ENCODE measurements around the gene PSD4. TPM values are rescaled to one million over a fixed set of nuclear protein-coding genes. Genes with fewer than 3 reads are reported as not detected.

The PSD4 gene
- total RNA-seq, 1 donor from 2014 or later = 6.5 TPM

DNA sequence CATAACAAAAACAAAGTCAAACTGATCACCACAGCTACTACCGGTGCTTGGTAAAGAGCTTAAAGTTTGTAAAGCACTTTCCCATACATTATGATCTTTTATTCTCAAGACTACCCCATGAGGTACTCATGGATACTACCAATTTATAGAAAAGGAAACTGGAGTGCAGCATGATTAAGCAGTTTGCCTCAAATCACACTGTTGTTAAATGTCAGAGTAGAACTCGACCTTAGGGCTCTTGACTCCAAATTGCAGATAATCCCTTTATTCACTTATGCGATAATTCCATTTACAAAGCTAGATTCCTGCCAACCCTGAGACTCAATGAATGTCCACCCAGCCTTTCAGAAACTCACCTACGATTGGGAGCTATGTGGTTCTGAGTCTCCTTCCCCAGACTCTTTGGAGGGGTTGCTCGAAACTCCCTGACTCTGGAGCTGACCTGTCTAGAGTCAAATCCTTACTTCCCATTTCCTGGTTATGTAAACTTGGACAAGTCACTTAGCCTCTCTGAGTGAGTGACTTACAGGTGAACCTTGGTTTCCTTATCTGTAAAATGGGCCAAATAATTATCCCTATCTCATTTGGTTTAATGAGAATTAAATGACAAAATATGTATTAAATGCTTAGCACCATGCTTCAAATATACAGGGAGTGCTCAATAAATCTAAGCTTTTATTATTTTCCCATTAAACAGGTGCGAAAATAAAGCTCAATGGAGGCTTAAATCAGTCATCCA, 47.4 kb downstream of the PSD4 start:
- DNase-seq (ENCODE audit: low spot score) = no peak

DNA sequence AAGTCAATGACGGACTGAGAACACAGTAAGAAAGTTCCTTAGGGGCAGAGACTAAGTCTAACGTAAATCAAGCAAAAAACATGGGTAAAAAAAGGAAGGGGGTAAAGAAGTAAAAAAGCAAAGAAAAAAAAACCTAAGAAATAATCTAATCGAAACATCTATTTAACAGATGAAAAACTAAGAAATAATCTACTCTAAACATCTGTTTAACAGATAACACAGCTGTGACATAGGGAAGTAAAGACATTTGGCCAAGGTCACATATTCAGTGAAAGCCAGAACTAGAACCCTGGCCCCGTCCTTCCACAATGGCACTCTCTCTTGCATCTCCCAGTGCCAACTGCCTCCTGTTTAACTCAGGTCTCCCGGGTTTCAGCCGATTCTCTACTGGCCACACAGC, 48.1 kb downstream of the PSD4 start:
- no peak for DNase-seq (ENCODE audit: low spot score)

DNA sequence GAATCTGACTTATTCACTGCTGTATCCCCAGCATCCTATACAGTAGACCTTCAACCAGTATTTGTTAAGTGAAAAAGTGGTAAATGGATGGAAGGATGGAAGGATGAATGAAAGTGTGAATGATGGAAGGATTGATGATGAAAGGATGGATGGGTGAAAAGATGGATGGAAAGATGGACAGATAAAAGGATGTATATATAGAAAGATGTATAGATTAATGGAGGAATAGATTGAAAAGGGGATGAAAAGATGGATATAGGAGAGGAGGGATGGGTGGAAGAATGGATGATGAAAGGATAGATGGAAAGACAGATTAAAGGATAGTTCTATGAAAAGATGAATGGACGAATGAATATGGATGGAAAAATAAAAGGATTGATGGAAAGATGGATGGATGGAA, 50.0 kb downstream of the PSD4 start:
- DNase-seq (ENCODE audit: low spot score) = no peak

DNA sequence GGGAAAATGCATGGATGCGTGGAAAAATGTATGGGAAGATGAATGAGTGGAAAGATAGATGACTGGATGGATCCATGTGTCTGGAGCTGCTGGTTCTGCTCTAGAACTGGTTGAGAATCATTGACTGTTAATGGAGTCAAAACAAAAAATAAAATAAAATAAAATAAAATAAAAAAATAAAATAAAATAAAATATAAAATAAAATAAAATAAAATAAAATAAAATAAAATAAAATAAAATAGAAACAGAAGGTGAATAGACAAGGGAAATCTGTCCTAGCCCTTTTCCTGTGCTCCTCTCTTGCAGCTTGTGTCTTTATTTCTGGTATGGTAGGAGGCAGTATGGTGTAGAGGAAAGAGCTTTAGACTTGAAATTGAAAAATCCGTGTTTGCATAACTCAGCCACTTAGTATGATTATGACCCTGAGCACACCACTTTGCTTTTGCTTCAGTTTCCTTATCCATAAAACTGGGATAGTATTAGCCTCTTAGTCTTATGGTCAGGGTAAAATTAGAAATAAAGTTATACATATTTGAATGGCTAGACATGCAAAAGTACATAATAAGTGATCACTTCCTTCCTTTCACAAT, 51.0 kb downstream of the PSD4 start:
- no peak for DNase-seq (ENCODE audit: low spot score)

DNA sequence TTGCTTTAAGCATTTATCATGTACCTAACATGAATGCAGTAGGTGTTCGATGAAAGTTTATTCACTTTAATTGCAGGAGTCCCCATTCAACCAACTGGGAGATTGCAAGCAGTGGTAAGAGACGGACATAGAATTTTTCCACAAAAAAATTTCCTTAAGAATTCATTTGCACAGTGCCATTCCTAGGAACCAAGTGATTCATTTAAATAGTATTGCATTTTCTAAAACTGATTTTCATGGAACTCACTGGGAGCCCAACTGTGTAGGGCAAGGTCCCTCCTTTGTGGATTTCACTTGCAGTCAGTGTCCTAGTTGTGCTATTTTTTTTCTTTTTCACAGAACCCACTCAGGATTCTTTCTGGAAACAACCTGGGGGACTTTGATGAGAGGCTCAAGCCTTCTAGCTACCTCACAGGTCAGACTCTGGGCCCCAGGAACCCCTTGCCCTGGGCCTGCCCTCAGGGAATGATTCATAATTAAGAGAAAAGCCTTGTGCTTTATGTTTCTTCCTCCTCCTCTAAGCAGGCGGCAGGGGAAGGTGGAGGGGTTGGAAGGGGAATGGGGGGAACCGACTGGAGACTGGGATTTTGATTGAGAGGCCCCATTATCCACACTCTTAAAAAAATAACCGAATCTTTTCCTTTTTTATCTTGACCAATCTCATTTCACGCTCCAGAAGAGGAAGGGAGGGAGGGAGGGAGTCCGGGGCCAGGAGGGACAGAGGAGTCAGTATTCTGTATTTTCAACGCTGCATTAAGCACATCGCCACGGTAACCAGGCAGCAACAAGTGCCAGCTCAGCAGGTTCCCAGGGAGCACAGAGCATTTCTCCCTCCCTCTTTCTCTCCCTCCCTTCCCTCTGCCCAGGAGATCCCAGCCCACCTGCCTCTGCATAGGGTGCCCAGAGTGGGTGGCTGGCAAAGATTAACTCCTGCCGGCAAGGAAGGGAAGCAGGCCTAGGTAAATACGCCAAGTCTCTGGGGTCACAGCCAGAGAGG, 51.8 kb downstream of the PSD4 start:
- DNase-seq (ENCODE audit: low spot score) = peak; percentile 76

DNA sequence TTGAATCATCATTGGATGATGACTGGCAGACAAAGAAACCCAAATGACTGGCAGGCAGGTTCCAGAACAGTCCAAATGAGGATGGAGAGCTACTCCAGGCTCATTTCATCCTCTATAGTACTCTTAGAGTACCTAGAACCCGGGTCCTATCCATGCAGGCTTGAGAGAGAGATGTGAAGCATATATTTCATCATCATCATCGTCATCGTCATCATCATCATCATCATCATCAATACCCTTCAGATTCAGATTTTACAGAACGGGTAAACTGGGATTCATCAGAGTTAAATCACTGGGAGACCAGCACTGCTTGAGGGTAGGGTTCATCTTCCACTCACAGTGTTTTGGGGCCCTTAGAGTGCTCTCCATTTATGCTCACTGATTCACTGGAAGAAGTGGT, 52.7 kb downstream of the PSD4 start:
- no peak for DNase-seq (ENCODE audit: low spot score)

DNA sequence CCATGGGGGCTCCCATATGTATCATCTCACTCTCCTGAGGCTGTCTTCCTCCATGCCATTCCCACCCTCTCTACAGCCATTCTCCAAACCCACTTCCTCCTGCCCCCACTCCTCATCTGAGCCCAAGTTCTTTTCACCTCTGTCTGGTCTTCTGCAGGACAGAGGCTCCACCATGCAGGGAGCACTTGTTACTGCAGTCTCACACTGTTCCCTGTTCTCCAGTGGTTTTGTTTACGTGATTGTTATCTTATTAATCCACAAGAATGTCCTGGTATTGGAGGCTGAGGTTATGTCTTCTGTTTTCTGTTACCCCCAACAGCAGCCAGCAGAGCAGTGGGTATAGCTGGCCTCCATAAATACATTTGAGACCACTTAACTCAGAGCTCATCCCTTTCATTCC, 53.5 kb downstream of the PSD4 start:
- no peak for DNase-seq (ENCODE audit: low spot score)

DNA sequence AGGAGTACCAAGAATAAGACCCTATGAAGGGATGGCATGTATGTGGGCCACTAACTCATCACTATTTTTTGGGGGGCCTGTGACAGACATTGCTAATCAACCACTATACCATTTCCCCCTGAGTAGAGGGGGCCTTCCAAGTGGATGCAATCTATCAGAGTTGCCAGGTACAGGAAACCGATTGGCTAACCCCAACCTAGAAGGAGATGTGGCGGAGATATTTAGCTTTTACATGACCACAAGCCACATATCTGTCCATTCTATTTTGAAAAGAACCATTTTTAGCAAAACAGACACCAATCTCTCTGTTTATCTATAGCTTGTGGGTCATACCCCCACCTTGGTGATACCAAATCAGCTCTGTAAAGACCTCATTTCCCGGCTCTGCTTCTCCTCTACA, 53.9 kb downstream of the PSD4 start:
- DNase-seq (ENCODE audit: low spot score) = no peak

DNA sequence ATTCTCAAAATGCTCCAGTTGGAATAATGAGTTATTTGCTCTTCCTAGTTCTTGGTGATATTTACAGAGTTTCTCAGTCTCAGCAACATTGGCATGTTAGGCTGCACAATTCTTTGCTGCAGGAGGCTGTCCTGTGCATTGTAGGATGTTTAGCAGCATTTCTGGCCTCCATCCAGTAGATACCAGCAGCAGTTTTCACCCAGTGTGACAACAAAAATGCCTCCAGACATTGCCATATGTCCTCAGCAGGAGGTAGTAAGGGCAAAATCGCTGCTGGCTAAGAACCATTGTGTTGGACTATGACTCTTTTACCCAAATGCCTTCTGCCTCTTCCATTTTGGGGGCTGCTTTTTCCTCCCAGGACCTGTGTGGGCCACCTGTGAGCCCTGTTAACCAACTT, 54.6 kb downstream of the PSD4 start:
- DNase-seq (ENCODE audit: low spot score) = no peak

DNA sequence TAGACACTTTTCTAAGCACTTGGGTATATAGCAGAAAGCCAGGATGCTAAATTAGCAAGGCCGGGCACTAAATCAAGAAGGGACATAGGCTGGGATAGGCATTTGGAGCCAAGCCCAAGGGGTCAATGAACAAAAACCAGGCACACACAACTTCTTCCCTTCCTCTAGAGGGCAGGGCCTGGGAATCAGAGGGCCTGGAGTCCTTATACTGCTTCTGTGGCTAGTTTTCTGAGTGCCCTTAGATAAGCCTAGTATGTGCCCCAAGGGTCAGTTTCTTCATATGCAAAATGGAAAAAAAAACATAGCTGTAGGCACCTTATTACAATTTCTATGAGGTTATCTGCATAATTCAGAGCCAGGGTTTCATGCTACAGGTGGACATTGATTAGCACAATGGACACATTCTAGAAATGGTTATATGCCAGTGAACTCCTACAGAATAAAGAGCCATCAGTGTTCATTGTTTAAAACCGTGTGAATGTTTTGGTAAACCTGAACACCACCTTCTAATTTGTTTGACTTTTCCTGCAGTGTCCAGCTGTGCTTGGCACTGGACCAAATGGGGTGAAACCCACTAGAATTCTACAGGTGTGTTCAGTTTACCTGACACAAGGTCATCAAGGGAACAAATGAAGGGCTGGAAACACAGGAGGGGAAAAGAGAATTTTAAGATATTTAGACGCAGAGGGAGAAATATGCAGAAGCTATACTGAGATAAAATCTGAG, 55.4 kb downstream of the PSD4 start:
- no peak for DNase-seq (ENCODE audit: low spot score)

DNA sequence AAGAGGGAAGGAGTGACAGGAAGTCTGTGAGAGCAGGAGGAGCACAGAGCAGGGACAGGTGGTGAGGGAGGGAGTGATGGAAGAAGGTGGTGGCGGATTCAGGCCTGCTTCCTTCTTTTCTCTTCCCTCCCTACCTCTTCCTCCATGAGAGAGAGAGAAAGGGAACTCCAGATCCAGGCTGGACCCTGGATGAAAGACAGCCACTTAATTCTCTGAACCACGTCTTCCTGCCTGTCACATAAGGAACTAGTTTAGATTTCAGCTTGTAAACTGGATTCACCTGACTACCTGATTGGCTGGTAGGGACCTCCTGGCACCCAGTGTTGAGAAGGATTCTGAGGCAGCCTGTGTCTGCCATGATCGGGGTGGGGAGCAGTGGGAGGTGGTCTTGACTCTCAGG, 56.0 kb downstream of the PSD4 start:
- no peak for DNase-seq (ENCODE audit: low spot score)

DNA sequence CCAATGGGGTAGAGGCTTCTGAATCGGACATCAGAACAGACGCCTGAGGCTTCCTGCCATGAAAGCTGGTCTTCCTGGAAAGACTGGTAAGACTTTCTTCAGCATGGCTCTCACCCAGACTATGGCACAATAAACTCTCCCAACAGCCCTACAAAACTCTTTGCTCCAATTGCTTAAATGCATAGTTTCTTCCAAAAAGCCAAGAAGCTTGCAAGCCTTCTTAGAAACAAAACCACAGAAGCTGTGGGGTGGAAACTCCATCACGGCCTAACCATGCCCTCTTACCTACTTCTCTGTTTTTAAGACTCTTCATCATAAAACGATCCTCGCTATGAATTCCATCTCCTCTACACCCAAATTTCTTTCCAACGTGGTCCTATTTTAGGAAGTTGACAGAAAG, 56.8 kb downstream of the PSD4 start:
- peak; percentile 45 for DNase-seq (ENCODE audit: low spot score)

DNA sequence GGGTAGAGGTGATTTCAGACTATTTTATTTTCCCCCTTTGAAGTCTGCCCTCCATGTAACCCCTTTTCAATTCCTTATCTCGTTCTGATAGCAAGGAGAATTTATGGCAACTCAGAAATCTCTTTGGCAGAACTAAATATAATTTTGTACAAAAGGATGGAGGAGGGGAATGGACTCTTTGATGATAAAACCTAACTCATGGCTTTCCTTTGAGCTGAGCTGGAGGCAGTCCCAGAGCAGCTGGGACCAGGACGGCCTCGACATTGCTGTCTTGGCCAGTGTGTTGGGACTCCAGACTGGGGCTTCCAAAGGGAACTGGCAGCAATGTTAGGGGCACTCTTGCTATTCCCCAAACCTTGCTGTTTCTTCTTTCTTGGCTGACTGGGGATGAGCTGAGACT, 57.3 kb downstream of the PSD4 start:
- DNase-seq (ENCODE audit: low spot score) = peak; percentile 72

DNA sequence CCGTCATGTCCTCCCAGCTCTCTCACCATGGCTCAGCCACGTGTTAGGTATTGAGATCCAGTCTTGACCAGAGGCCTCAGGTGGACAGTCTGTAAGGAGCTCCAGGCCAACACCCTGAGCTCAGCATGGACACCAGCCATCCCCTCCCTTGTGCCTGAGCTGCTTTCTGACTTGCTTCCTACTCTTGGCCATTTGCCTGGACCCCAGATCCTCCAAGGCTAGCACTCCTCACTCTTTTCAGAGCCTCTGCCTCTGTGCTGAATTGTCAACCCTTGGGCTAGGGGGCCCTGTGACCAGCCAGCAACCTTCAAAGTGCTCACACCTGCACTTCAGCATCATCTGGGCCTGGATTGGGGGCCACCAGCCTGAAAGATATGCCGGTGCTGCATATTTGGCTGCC, 58.4 kb downstream of the PSD4 start:
- no peak for DNase-seq (ENCODE audit: low spot score)

DNA sequence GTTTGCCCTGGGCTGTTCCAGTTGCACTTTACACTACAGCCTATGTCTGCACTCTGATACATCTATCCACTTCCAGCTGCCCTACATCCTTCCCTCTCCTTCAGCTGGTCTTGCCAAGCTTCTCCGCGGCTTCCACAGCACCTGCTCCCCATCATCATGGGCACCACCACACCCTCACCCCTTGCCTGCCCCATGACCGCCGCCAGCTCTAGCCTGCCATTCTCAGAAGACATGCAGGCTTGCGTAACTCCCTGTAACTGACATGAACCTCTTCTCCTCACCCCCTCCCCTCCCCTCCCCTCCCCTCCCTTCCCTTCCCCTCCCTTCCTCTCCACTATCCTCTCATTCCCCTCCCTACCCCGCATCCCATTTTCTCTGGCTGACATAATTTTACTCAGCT, 59.0 kb downstream of the PSD4 start:
- DNase-seq (ENCODE audit: low spot score) = no peak

DNA sequence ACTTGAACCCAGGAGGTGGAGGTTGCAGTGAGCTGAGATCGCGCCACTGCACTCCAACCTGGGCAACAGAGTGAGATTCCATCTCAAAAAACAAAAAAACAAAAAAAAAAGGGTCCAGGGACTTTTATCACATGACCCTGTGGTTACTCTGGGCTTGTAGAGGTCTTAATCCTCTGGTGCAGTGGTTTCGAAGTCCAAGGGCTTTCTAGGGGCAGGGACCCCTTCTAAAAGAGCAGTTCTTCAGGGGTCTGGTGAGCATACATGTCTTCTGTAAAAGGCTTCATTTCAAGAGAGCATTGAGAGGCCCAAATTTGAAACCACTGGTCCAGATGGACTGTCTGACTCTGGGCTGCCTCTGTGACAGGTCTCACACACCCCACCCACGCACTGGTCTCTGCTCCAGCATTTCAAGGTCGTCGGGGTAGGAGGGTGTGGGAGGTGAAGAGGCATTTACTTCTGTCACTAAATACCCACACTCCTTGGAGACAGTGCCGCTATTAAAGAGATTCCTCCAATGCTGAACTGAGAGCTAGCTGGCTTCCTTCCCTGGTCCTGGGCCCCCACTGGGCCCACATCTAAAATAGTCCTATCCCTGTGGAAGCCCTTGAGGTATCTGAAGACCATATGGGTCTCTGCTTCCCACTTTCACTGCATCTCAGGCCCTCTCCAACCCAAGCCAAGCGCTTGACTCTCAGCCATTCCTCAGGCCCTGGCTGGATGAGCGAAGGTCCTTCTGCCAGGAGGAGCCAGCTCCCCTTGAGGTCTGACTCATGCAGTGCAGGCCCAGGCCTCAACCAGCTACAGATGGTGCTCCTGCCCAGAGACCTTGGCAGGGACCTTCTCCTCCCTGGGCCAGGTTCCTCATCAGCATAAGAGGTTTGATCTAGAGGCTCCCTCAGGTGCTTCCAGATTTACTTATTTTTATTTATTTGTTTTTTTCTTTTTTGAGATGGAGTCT, 60.1 kb downstream of the PSD4 start:
- no peak for DNase-seq (ENCODE audit: low spot score)

DNA sequence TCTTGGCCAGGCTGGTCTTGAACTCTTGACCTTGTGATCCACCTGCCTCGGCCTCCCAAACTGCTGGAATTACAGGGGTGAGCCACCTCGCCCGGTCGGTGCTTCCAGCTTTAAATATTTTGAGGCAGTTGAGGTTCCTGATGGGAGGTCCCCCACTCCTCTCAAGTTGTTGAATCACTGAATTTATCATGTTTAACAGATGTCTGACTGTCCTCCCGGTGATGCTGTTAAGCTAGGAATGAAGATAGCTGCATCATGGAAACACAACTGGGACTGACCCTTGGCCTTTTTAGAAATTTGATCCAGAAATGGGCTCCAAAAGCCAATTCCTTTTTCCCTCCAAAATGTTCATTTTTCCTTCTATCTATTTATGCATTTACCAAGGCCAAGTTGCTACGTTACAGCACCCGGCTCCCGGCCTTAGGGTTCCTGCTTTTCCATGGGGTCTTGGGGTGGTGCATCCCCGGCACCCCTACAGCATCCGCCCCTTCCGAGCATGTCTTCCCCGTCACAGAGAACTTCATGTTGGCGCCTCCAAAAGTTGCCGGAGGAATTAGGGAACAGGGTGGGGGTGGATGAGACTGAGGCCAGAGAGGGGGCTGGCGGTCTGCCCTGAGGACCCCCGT, 61.1 kb downstream of the PSD4 start:
- DNase-seq (ENCODE audit: low spot score) = no peak

DNA sequence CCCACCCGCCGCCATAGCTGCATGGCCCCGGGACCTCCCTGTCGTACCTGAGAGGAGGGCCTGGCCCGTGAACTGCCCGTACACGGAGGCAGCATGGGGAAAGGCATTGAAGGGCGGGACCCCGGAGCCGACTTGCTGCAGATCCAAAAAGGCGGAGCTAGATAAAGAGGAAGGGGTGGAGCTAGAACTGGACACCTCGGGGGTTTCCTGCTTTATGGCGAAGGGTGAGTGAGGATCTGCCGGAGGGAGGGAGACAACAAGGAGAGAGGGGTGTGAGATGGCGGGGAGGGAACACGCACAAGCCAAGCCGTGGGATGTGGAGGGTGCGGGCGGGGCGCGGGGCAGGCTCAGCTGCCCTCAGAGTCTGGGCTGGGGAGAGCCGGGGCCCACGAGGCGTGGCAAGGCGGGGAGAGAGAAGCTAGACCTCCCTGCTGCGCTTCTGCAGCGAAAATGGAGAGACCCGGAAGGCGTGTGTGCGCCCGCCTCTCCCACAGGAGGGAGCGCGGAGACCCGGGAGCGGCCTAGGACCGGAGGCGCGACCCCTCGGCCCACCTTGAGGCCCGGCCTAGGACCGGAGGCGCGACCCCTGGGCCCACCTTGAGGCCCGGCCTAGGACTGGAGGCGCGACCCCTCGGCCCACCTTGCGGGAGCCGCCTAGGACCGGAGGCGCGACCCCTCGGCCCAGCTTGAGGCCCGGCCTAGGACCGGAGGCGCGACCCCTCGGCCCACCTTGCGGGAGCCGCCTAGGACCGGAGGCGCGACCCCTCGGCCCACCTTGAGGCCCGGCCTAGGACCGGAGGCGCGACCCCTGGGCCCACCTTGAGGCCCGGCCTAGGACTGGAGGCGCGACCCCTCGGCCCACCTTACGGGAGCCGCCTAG, 61.8 kb downstream of the PSD4 start:
- DNase-seq (ENCODE audit: low spot score) = peak; percentile 89
